HG02884 (cell line): ENCODE measurements around the gene SAG.
"Not testable (repeated sequence)": the region's sequence is repeated elsewhere in the genome, so short reads cannot be mapped to it uniquely, and the experiment has no call there.

Source experiments
- ATAC-seq: cut with Tn5 transposase; IDR thresholded peaks from one replicate; pipeline ENCODE4 v1.9.1; 2021; ENCODE audit warnings: mild to moderate bottlenecking, moderate library complexity; ENCODE audit not compliant: unreplicated experiment

Gene SAG

DNA sequence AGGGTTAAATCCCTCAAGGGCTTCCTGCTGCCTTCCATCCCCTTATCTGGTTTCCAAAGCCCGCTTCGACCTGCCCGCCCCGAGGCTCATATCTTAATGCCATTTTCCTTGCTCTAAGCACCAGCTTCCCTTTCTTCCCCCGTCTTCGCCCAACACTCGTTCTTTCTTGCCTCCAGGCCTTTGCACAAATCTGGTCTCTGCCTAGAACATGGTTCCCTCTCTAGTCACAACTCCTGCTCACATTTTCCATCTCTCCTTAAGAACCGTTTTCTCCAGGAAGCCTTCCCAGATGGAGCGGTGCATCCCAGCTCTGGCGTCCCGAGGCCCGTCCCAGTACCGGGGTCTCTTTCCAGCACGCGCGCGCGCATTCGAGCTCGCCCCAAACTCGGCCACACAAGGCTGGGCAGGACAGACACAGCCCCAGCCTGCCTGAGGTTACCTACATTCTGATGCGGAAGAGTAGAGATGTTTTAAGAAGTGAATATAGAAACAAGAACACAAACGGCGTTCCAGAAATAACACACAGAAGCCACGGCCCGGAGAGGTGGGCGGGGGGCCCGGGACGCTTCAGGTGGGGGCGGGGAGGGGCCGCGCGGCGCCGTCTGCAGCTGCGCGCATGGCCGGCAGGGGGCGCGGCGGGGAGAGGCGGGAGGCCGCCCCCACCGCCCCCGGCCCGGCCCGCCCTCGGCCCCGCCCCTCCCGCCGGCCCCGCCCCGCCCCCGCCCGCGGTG lies 46.3 kb downstream of the SAG start, which contains the start of gene DGKD:
DGKD (plus strand) TSS at position 726 of the 731 bp plus-strand sequence. CDS start 25 bp downstream, outside the sequence.
- peak; percentile 47 for ATAC-seq

DNA sequence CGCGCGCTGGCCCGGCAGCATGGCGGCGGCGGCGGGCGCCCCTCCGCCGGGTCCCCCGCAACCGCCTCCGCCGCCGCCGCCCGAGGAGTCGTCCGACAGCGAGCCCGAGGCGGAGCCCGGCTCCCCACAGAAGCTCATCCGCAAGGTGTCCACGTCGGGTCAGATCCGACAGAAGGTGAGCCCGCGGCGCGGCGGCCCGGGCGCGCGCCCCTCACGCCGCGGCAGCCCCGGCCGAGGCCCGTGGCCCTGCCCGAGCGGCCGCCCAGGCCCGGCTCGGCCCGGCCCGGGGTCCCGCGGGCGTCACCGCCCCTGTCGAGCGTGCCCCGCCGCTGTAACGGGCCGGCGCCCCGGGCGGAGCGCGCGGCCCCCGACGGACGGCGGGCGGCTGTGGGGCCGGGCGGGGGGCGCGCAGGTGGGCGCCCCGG lies 46.9 kb downstream of the SAG start:
- ATAC-seq = peak; percentile 34

DNA sequence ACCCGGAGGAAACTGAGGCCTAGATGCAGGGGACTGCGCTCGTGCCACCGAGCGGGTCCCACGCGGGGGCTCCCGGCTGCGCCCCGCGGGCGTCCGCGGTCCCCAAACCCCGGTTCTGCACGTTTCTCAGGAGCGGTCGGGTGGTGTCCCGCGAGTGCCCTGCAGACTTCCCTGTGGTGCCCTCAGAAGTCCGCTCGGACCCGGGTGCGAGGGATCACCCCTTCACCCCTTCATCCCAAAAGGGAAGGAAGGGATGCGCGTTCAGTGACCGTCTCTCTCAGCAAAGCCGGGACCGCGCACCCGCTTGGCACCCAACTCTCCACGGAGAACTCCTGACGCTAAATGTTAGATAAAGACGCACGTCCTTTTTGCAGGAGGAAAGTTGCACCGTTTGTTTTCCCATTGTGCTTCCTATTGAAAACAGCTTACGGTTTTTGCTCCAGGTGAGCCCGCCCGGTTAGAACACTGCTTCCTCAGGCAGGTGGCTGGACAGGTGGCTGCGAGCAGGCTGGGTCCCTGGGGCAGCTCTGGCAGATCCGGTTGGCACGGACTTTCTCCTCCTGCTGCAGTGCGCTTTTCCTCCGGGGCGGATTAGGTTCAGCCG lies 47.5 kb downstream of the SAG start:
- ATAC-seq = no peak

DNA sequence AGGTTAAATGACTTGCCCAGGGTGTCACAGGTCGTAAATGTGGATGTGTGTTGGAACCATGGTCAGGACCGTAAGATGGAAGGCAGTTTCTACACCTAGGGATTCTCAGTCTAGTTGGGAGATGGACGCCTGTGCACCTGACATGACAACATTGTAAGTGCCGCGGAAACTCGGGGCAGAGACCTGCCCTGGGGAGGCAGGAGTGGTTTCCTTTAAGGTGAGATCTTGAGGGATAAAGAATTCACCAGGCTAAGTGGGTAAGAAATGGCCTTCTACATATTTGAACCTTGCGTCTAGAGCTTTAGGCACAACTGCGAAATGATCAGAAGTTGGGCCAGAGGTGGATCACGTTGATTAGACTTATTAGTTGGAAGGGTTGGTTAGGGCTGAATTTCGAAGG lies 48.3 kb downstream of the SAG start:
- no peak for ATAC-seq

DNA sequence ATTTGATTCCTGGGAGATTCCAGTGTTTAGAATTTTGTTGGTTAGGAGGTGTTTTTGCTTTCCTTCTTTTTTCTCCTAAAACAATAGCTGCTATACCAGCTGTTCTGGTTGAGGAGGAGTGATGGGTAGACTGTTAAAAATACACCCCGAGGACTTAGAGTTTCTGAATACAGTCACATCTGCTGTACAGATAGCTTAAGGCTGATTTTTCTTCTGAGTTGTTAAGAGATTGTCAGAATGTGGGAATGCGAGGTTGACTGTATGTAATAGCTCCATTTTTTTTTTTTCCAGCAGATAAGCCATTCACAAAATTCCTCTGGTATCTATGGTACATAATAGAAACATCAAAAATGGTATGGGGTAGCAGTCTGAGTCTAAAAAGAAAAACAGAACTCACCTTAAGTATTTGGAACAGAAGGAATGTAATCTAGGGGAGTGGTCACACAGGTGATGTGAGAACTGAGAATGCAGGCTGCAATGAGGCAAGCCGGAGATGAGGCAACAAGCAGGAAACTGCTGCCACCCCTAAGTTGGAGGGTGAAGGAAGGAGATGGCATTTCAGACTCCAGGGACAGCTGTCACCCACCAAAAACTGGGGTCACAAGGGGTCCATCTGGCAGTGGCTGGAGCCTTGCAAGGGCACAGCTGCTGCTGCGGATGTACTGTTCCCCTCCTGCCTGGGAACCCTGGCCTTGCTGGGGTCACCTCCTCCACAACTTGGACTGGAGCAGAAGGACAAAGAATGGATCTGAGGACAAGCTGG lies 49.1 kb downstream of the SAG start:
- no peak for ATAC-seq

DNA sequence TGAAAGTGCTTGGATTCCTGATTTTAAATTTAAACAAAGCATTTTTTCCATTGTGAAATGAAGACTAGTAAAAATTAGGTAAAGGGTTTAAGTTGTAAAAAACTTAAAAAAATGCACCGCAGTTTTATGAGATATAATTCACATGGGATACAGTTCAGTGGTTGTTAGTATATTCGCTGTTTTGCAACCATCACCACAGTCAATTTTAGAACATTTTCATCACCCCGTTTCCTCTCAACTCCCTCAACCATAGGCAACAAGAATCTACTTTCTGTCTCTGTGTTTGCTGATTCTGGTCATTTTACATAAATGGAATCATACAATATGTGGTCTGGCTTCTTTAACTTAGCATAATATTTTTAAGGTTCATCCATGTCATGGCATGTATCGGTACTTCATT lies 50.7 kb downstream of the SAG start:
- ATAC-seq = no peak

DNA sequence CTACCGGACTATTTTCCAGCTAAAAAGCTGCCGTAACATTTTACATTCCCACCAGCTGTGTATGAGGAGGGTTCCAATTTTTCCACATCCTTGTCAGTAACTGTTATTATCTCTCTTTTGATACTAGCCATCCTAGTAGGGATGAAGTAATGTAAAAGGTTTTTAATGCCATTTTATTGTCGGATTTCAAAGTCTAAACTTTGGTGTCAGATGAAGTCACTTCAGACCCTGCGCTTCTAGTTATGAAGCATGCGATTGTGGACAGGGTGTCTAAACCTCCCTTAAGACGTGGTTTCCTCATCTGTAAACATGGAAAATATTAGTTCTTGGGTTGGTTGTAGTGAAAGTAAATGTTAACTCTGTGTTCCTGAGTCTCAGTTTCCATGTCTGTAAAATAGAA lies 51.3 kb downstream of the SAG start:
- no peak for ATAC-seq

DNA sequence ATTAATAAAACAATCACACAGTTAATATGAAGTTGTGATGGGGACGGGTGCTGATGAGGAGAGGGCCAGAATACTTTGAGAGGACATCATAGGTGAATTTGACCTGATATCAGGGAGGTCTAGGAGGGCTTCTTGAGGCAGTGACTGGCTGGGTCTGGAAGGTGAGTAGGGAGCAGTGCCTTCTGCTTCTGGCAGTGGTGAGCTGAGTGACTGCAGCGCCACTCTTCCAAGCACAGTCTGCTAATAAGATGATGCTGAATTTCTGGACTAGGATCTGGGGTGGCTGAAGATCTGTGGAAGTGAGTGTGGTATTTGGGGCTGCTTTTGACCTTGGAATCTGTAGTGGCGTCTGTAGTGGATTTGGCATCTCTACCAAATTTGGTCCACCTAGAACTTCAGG lies 52.2 kb downstream of the SAG start:
- no peak for ATAC-seq

DNA sequence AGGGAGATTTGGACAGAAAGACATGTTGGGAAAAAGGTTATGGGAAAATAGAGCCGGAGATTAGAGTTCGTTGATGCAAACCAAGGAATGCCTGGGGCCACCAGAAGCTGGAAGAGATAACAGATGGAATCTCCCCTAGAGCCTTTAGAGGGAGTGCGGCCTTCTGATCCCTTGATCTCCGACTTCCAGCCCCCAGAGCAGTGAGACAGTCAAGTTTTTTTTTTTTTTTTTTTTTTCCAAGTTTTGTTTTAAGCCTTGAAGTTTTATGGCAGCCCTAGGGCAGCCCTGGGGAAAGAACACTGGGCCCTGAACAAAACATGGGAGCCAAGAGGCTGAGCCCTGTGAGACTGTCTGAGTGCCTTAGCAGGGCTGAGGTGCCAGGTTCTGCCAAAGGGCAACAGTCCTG lies 53.2 kb downstream of the SAG start:
- ATAC-seq = no peak

DNA sequence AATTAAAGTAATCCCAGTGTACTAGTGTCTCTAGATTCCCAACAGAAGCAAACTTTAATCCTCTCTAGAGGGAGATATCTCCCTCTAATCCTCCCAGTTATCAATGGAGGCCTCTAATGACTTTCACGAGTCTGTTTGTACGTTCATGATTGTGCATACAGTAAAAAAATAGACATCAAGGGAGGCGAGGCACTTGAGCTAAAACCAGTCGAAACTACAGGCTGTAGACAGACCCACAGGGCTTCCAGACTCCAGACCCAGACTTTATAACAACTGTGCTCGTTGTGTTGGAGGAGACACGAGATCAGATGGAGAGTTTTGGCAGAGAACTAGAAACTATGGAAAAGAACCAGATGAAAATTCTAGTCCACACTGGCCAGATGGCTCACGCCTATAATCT lies 53.7 kb downstream of the SAG start:
- no peak for ATAC-seq

DNA sequence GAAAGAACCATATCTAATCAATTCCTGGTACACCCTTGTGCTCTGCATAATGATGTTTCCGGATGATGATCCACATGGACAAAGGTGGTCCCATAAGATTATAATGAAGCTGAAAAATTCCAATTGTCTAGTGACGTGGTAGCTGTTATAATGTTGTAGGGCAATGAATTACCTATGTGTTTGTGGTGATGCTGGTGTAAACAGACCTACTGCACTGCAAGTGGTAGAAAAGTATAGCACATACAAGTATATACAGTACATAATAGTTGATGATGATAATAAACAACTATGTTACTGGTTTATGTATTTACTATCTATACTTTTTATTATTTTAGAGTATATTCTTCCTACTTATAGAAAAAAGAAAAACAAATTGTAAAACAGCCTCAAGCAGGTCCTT lies 55.1 kb downstream of the SAG start:
- no peak for ATAC-seq

DNA sequence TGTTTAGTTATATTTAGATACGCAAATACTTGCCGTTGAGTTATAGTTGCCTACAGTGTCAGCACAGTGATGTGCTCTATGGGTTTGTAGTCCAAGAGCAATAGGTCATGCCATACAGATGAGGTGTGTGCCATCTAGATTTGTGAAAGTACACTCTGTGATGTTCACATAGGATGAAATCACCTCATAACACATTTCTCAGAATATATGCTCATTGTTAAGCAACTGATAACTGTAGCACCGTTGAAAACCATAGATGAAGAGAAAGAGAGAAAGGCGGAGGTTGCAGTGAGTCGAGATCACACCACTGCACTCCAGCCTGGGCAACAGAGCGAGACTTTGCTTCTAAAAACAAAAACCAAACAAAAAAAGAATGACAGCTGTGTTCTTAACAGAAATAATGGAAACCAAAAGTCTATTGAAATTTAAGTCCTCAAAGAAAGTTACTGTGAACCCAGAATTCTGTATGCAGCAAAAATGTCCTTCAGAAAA lies 56.2 kb downstream of the SAG start:
- peak; percentile 55 for ATAC-seq

DNA sequence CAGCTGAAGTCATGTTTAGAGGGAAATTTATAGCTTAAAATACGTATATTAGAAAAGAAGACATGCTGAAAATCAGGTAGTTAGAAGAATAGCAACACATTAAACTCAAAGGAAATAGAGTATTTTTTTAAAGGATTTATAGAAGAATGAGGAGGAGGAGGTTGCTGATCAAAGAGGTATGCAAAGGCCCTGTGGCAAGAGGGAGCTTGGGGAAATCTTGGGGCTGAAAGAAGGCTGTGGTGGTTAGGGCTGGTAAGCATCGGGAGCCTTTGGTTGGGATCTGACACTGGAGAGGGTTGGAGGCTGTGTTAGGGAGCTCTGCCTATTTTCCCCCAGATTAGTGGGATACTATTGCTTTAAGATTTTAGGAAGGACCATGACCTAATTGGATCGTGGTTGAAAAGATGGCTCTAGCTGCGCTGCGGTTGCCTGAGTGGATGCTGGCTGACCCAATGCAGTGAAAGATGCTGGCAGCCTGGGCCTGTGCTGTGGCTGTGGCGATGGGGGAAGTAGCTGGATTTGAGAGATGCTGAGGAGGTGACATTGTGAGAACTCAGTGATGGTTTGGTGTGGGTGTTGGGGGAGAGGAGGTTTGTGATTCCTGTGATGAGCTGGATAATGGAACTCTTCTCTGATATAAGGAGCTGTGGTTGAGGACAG lies 58.4 kb downstream of the SAG start:
- no peak for ATAC-seq

DNA sequence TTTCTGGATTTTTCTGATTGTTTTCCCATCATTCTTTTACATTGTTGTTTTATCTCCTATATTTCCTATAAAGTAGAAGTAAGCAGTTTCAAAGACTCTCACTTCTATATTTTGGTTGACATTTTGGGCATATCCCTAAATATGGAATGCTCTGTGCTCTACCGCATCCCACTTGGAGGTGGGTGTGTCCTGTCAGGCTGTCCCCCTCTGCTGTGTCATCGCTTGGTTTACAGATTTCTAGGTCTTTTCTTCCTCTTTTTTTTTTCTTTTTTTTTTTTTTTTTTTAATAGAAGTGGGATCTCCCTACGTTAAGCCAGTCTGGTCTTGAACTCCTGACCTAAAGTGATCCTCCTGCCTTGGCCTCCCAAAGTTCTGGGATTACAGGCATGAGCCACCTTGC lies 60.0 kb downstream of the SAG start:
- no peak for ATAC-seq

DNA sequence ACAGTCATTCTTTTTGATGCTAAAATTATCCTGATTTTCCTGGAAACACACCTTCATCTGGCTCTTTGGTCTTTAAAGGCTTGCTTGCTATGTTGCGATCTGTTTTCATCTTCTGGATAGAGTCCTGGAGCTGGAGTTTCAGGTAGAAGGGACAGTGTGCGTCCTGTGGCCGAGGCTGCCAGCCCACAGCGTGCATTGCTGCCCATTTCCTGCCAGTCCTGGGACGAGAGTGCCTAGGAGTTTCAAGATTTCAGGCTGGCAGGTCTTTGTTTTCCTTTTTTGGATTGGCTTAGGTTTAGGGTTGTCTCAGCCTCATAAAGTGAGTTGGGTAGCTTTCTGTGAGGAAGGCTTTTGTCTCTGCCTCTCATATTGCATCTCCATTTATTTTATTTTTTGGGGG lies 61.1 kb downstream of the SAG start:
- no peak for ATAC-seq

DNA sequence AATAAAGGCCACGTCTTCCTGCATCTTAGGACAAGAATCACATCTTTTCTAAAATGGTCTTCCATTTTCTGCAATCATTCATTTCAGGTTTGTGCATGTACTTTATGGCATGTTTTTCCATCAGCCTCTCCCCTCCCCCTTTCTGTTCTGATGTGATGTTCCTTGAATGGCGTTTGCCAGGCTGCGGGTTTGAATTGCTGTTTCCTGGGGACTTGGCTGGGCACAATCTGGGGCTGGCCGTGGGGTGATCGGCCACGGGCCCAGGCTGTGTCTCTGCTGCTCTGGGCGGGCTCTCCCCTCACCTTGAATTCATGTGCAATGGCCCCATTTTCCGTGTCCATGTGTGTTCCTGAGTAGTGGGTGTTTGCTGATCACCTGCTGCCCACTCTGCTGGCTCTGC lies 61.8 kb downstream of the SAG start:
- no peak for ATAC-seq

DNA sequence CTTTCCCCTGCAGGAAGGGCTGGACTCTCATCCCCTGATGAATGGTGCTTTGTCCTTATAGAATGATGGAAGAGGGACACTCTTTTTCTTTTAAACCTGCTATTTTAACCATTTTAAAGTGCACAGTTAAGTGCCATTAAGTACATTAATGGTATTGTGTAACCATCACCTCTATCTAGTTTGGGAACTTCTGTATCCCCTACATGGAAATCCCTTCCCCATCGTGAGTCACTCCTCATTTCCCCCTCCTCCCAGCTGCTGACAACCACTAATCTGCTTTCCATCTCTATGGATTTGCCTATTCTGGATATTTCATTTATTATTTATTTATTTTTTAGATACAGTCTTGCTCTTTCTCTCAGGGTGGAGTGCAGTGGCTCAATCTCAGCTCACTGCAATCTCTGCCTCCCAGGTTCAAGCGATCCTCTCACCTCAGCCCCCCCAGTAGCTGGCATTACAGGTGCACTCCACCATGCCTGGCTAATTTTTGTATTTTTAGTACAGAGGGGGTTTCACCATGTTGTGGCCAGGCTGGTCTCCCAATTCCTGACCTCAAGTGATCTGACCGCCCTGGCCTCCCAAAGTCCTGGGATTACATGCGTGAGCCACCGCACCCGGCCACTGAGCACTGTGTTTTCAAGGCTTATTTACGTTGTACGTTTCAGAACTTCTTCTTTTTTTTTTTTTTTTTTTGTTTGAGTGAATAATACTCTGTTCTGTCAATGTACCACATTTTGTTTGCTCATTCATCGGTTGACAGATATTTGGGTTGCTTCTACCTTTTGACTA lies 62.5 kb downstream of the SAG start:
- ATAC-seq = no peak

DNA sequence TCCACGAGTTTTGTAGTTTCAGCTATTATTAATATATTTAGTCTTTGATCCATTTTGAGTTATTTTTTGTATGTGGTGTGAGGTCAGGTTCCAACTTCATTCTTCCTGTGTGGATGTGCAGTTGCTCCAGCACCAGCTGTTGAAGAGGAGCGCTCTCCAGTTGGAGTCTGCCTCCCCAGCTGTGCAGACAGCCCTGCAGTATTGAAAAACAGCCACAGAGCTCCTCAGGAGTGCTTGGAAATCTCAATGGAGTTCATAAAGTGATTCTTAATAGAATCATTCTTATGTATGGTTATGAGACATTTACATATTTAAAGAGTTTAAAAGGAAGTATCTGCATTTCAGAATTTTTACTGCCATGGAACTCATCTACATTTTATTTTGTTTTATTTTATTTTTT lies 64.0 kb downstream of the SAG start:
- ATAC-seq = no peak

DNA sequence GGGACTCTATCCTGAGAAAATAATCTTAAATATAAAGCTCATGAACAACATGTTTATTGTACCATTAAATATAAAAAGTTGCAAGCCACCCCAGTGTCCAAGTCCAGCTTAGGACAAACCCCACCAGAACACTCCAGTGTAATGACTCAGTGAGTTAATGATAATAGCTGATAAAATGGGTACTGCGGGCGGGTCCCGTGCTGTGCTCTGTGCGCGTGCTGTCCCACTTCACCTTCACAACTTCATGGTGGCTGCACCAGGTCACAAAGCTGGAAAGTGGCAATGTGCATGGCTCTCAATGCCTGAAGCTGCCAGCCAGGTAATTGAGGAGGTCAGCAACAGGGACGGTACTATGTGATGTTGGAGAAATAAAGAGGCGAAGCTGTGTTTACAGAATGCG lies 65.2 kb downstream of the SAG start:
- no peak for ATAC-seq

DNA sequence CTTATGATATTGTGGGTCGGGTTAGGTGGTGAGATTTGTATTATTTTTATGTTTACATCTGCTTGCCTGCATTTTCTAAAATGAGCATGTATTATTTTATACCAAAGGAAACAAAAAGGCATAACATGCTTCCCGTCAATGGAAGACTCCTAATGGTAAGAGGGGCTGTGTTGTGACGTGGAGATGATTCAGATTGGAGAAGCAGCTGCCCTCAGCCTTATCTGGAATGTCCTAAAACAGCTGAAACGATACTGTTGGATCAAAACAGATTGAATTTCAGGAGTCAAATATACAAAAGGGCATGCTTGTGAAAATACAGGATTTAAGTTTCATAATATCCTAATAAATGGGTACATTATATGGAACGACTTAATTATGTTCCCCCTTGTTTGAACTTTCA lies 65.7 kb downstream of the SAG start:
- ATAC-seq = no peak

DNA sequence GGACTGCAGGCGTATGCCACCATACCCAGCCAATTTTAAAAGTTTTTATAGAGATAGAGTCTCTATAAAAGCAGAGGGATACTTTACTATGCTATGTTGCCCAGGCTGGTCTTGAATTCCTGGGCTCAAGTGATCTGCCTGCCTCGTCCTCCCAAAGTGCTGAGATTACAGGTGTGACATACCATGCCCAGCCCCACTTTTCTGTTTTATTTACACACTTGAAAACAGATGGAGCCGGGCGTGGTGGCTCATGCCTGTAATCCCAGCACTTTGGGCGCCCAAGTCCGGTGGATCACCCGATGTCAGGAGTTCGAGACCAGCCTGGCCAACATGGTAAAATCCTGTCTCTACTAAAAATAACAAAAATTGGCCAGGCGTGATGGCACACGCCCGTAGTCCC lies 67.2 kb downstream of the SAG start:
- not testable (repeated sequence) for ATAC-seq
